ENCODE data around the gene STK11.

STK11 gene

DNA sequence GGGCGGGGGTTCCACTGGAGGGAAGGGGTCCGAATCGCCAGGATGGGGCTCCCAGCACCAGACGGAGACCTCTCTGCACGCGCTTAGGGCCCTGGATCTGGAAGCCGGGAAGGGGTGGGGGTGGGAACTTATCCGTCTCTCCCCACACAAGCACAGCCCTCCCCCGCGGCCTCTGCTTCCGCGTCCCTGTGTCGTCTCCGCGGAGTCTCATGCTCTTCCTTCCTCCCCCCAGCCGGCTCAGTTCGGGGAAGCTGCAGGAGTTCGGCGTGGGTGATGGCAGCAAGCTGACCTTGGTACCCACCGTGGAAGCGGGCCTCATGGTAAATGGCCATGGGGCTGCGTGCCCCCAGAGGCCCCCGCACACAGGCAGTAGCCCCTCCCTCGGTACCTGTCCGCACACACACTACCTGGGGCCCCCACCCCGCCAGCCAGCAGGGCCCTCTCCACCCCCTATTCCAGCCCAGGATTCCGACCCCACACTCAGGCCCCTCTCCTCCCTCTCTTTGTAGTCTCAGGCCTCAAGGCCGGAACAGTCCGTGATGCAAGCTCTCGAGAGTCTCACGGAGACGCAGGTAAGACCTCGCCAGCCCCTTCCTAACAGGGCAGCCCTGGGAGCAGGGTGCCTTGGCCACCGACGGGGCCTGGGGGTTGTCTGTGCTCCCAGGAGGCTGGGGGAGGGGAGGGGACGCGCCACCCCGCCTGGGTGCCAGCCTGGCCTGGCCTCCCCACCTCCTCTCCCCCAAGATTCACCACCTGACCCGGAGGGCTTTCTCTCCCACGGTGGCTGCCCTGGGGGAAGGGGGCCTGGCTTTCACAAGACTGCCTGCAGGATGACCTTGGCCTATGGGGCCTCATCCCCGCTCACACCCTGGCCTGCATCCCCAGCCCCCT, 46.0 kb downstream of the STK11 start:
- DNase-seq, result peak; percentile 74

DNA sequence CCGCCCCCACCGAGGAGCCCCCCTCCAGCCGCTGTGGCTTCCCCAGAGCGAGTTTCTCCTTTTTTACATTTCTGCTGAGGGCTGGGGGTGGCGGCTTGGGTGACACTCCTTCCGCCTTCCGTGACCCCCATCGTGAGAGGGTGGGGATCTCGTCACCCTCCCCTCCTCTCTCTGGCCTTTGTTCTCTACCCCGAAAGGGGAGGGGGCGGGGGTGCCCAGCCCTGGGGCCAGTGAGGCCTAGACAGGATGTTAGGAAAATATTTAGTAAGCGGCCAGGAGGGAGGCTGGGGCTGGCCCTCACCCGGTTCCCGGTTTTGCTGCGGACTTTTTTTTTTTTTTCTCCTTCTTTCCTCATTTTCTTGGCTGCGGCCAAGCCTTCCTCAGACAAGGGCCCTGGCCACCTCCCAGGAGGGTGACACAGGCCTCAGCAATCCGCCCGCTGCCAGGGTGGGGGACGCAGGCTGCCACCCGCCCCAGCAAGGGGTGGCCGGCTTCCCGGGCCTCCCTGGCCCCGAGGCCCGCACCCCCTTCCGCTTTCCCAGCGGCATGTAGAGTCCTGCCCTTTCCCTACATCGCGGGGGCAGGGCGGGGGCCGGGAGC, 46.7 kb downstream of the STK11 start:
- DNase-seq, result peak; percentile 71

DNA sequence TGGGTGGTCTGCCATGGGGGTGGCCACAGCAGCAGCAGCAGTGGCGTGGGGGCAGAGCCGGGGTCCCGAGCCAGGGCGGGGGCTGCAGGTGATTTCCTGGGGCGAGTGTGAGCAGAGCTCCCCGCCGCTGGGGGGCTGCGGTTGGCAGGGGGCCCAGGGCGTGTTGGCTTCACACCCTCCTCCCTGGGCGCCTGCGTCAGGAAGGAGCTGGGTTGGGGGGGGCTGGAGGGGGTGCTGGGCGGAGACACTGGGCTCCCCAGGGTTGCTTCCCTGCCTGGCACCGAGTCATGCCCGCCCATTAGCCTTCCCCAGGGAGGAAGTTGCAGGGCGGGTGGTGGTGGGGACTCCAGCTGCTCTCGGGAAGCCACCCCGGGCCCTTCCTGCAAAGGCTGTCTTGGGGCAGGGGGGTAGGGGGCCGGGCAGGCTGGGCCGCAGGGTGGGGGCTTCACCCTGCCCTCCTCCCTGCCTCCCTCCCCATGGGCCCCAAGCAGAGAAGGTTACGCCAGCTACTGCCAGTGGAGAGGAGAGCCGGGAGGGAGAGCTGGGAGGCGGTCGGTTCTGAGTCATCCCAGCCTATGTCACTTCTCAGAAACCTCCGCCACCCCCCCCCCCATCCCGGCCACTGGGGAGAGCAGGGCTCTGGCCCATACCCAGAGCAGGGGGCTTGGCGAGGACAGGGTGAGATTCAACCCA, 47.4 kb downstream of the STK11 start:
- peak; percentile 87 for DNase-seq

DNA sequence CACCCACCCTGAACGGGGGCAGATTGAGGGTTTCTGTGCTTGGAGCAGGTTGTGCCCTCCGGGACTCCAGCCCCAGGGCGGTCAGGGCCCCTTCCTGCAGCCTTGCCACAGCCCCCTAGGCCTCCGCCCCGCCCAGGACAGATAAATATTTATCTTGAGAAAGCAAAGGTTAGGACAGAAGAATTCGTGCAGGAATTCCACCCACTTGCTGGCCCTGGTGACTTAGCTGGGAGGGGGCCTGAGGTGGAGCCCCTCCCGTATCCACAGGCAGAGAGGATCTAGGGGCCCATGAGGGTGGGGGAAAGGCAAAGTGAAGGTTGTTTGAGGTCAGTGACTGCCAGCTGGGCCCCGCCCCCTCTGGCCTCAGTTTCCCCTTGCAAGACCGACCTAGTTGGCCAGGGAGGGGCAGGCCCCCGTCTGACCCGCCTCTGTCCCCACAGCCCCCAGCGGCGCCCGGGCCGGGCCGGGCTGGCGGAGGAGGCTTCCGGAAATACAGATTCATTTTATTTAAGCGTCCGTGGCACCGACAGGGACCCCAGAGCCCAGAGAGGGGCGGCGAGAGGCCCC, 48.0 kb downstream of the STK11 start:
- no peak for DNase-seq

DNA sequence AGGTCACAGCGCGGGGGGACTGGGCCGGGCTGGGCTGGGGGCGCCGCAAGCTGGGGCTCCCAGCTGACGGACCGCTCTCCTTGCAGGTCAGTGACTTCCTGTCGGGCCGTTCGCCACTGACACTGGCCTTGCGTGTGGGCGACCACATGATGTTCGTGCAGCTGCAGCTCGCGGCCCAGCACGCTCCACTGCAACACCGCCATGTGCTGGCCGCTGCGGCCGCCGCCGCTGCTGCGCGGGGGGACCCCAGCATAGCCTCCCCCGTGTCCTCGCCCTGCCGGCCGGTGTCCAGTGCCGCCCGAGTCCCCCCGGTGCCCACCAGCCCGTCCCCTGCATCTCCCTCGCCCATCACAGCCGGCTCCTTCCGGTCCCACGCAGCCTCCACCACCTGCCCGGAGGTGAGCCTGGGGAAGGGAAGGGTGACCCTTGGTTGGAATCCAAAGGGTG, 48.5 kb downstream of the STK11 start:
- DNase-seq, result no peak

DNA sequence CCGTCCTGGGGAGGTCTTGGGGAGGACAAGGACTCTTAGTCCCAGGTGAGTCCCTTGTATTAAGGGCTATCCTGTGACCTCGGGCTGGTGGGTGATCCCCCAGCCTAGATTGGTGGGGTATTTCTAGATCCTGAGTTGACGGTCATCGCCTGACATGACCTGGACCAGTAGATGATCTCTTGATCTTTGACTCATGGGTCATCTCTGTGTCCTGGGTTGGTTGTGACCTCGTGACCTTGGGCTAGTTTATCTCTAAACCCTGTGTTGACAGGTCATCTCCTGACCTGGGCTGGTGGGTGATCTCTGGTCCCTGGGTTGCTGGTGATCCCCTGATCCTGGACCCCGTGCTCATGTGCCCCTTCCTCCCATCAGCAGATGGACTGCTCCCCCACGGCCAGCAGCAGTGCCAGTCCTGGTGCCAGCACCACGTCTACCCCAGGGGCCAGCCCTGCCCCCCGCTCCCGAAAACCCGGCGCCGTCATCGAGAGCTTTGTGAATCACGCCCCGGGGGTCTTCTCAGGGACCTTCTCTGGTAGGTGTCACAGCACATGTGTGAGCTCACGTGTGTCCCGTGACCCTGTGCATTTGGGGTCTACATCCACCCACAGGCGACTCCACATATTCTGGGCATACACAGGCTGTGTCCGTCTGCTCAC, 49.1 kb downstream of the STK11 start:
- DNase-seq, result no peak

DNA sequence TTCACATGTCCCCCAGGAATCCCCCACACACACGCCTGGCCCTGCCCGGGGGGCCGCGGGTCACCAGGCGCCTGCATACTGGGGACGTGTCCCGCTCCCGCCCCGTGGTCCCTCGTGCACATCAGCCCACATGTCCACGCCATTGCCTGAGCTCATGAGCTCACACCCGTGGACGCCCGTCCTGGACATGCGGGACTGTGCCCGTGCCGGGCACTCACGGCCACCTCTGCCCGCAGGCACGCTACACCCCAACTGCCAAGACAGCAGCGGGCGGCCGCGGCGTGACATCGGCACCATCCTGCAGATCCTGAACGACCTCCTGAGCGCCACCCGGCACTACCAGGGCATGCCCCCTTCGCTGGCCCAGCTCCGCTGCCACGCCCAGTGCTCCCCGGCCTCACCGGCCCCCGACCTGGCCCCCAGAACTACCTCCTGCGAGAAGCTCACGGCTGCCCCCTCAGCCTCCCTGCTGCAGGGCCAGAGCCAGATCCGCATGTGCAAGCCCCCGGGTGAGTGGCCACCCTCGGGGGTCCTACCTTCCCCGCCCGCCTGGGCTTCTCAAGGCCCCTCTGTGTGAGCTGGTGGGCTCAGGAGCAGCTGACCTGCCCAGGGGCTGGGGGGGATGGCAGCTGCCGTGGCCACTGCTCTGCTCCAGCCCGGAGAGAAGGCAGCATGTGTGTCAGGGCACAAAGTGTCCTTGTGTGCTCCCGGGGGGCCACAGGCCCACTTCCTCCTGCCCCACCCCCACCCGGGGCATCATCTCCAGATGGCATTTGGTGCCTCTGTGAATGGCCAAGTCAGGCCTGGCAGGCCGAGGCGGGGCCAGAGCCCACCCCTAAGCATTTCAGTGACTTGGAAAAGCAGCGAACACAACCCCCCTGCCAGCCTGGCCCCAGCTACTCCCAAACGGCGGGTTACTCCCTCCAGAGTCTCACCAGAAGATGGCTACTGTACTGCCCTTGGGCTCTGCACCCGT, 49.9 kb downstream of the STK11 start:
- no peak for DNase-seq

DNA sequence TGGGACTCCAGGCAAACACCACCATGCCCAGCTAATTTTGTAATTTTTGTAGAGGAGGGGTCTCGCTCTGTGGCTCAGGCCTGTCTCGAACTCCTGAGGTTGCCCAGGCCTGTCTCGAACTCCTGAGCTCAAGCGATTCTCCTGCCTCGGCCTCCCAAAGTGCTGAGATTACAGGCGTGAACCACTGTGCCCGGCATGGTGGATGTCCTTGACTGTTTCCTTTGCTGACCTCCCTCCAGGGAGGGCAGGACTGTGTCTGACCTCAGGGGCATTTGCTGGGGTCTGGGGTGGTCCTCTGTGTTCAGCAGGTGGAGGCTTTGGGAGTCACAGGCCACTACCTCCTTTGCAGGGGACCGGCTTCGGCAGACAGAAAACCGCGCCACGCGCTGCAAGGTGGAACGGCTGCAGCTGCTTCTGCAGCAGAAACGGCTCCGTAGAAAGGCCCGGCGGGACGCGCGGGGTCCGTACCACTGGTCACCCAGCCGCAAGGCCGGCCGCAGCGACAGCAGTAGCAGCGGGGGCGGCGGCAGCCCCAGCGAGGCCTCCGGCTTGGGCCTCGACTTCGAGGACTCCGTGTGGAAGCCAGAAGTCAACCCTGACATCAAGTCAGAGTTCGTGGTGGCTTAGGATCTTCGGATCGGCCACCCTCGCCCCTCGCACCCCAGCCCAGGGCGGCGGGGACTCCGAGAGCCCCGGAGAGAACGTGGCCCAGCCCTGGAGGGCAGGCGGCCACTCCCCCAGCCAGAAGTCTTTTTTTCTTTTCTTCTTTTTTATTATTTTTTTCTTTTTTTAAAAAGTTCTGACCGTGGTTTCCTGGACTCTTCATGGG, 51.3 kb downstream of the STK11 start:
- no peak for DNase-seq

DNA sequence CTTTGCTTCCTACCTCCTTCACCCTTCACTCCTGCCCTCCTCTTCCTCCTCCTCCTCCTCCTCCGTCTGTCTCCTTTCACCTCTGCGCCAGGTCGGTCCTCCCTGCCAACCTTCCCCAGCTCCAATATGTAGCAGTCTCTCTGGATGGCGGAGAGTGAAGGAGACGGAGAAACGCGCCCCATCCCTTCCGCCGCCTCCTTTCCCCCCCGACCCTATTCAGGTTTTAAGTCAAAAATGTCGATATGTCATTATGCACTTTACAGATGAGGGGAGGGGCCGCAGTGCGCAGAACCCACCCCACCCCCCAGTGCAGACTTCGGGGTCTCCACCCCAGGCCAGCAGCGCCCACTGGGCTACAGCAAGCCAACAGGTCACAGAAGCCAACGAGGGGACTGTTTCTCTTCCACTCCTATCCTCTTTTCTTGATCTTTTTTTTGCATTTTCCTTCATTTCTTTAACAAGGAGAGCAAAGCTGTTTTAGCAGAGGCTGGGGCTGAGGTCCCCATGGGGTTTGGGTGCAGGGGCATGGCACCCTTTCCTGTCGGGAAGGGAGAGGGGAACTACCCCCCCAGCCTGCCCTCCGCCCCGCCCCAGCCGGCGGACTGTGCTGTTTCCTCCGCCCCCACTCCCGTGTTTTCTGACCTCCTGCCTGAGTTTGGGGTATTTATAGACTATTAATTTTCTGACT, 52.0 kb downstream of the STK11 start:
- DNase-seq, result no peak

DNA sequence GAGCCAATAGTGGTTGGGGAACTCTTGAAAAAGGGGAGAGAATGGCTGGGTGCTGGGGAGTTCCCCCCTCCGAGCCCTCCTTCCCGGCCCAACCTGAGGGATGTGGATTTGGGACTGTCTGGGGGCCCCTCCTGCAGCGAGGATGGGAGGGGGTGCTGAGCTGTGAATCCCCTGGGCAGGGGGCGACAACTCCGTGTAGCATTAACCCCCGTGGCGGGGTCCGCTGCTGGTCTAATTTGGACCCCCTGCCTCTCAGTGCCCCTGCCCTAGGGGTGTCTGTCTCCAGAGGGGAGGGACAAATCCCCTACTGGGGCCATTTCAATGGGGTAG, 52.5 kb downstream of the STK11 start:
- DNase-seq, result no peak

DNA sequence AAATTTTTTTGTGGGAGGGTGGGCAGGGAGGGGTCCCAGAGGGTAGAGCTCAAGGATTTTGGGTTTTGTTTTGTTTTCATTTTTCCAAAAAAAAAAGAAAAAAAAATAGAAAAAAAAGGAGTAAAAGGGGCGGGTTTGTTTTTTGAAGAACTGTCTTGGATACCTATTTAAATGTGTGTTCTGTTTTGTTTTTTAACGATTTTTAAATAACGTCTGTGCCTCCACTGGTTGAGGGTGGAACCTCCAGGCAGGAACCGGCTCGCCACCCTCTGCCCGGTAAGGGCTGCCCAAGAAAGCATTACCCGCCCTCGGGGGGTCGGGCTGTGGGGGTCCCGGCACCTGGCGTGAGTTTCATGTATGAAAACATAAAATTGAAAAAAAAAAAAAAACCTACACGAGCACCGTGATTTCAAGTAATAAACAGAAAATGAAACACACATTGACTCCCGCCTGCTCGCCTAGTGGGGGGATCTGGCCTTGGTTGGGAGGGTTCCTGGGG, 53.2 kb downstream of the STK11 start:
- DNase-seq, result no peak

DNA sequence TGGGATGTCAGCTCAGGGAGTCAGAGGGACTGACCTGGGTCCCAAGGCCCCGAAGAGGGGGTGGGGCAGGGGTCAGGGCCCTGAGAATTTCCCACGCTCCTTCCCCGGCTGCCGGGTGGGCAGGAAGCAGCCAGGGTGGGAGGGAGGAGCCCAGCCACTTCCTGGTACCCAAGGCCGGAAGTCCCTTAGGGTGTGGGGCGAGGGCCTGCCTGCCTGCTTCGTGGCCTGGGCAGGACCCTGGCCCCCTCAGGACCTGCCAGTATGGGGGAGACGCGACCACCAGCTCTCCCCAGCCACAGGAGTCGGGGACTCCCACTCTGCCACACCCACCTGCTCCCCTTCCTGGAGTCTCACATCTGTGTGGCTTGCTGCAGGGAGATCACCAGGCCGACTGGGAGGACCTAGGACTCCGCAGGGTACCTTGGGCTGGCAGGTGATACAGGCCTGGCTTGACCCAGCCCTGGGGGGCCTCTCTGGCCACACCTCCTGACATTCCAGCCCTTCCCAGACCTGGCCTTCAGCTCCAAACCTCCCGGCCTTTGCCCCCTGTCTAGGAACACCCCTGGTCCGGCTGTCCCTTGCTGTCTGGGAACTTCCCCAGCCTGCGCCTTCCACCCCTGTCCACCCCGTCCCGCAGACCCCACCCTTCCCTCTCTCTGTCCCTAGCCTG, 53.8 kb downstream of the STK11 start:
- DNase-seq, result peak; percentile 82

DNA sequence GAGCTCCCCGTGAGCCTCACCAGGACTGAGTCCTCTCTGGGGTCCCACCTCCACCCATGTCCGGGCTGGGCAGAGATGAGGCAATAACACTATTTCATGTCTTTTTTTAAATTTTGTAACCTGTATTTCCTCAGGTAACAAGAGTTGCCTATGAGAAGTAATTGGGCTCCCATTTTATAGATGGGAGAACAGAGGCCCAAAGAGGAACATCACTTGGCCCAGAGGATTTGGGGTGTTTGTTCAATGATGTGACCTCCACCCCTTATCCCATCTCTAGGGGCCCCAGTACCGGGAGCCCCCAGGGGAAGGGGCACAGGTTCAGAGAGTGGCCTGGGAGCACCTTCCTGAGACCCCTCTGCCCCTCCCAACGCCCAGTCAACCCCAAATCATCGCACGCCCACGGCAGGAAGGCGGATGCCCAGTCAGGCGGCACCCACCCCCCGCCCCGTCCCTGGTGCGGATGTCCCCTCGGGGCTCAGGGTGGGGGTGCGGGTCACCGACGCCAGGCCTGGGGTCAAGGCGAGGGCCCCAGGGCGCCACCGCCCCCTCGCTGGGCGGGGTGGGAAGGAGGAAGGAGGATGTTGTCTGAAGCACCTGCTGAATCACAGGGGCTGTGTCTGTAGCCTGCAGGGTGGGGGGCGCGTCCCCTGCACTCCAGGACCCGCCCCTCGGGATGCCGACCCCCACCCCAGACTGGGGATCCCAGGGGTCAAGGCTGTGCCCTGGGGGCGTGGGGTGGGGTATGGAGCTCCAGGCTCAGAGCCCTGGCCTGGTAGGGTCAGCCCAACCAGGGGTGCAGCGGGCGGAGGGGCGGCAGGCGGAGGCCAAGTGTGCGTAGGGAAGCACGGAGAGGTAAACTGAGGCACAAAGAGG, 54.5 kb downstream of the STK11 start:
- no peak for DNase-seq

DNA sequence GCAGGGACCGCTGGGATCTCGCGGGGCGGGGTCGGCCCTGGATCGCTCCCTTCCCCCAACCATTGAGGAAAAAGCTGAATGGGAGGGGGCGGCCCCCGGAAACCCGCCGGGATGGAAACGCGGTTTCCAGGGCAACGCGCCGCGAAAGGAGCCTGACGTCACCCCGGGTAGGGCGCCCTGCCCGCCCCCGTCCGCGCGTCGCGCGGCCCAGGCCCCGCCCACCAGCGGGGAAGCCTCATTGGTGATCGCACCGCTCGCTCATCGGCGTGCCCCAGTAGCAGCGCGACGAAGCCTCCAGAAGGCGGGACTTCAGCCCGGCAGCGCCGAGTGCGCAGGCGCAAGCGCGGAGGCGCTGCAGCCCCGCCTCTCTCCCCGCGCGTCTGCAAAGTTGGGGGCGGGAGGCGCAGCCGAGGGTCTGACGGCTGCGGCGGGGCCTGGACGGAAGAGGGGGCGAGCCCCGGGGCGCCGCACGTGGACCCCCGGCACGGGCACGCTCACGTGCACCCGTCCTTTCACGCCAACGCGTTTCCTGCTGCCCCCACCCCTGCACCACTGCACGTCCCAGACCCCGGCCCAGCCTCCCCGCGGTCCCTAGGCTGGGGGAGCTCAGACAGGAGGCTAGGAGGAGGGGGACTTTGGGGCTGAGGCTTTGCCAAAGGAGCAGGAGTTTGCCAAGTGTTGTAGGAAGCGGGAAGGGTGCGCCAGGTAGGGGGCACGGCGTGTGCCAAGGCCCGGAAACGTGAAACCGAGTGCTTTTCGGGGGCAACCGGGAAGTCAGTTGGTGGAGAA, 55.4 kb downstream of the STK11 start:
- DNase-seq, result peak; percentile 99

DNA sequence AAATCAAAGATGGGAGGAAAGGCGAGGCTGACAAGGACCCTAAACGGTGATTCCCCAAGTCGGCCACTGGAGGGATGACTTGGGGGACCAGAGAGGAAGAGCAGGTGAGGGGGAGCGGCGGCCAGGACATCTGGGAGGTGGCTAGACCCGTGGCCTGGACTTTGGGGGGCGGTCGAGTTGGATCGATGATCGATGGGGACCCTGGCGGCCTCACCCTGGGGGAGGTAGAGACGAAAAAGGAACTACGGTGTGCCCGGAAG, 55.9 kb downstream of the STK11 start:
- no peak for DNase-seq

DNA sequence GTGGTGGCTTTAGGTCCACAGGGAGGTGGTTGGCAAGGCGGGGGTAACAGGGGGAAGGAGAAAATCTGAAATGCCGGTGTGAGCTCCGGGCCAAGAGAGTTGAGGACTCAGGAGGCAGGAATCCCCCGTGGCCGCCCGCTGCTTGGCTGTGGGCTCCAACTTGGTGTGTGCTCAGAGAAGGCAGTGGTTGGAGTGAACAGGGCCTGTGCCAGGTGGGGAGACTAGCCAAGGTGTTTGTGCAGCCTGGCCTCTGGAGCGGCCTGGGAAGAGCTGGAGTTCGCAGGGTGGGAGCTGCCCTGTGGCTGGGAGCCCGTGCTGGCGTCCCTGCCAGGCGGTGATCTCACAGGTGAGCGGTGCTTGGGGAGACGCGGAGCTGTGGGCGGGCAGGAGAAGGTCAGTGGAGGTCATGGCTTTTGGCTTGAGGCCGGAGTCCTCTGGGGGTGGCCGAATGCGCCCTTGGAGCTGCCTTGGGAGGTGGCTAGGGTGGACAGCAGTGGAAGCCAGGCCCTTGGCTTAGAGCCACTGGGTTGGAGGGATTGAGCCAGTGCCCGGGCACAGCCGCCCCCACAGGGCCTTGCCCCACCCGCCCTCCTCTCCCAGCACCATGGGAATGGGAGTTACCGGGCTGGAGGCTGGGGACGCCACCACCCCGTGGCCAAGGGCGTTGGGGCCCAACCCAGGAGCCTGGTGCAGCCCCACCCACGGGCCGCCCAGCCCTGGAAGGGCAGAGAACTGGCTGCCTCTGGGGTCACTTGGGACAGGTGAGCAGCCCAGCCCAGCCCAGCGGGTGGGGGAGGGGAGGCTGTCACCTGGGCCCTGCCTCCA, 56.4 kb downstream of the STK11 start:
- DNase-seq, result no peak

DNA sequence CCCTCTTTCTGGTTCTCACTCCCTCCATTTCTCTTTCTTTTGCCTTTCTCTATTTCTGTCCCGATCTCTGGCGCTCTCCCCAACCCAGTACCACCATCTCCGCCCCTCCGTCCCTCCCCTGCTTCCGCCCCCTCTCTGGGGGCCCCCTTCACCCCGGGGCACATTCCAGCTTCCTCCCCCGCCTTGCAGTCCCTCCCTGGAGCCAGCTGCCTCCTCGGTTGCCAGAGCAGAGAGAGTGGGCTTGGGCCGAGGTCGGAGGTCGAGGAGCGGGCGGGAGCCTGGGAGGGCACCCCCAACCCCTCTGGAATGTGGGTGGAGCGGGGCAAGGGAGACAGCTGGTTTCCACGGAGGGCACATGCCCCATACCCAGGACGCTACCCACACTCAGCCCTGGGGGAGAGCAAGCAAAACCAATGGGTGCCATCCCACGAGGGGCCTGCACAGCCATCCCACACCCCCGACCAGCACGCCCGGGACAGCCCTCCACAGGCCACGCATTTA, 57.1 kb downstream of the STK11 start:
- no peak for DNase-seq
